ENCODE results near the gene HGF.

DNA sequence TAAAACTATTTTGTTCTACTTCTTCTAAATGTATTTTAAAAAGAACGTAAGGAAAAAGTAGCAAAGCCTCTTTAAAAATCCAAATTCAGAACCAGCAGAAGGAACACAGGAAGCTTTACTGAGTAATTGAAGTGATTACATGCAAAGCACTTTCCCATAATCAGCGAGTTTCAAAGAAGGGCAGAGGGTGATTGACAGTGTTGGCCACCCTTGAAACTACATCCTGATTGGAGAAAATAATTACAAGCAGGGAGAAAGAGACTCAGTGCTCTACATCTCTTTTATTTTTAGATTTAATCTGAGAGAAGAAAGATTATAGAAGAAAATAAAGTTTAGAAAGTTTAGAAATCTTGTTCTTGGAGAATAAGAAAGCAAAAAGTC is 20.3 kb upstream of the HGF start:
- TF ChIP-seq, protein P1, sequence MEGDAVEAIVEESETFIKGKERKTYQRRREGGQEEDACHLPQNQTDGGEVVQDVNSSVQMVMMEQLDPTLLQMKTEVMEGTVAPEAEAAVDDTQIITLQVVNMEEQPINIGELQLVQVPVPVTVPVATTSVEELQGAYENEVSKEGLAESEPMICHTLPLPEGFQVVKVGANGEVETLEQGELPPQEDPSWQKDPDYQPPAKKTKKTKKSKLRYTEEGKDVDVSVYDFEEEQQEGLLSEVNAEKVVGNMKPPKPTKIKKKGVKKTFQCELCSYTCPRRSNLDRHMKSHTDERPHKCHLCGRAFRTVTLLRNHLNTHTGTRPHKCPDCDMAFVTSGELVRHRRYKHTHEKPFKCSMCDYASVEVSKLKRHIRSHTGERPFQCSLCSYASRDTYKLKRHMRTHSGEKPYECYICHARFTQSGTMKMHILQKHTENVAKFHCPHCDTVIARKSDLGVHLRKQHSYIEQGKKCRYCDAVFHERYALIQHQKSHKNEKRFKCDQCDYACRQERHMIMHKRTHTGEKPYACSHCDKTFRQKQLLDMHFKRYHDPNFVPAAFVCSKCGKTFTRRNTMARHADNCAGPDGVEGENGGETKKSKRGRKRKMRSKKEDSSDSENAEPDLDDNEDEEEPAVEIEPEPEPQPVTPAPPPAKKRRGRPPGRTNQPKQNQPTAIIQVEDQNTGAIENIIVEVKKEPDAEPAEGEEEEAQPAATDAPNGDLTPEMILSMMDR (IDR thresholded peaks at IDR 0.05): no peak
- no peak for TF ChIP-seq POLR2A (IDR thresholded peaks at IDR 0.05)
